Measurements from ENCODE around the gene SSH2. TPM values are rescaled to one million over a fixed set of nuclear protein-coding genes. Genes with fewer than 3 reads are reported as not detected.

Gene SSH2
- total RNA-seq, 1 donor from 2014 or later, result 46.5 TPM

GRCh38 chr17:29956225-29956624 is 26.2 kb upstream of the SSH2 start:
- Mint-ChIP-seq H3K27me3 (ENCODE audit: unreplicated experiment) (peaks cover 2% of the 10 kb centered on the region), H3K36me3 (ENCODE audit: unreplicated experiment) (peaks cover 10% of the 10 kb centered on the region), H3K9me3 (ENCODE audit: unreplicated experiment) (no peaks in the 10 kb centered on the region), H3K27ac (ENCODE audit: unreplicated experiment) (no peak overlapping the region), H3K4me3 (ENCODE audit: unreplicated experiment) (no peak overlapping the region), H3K4me1 (ENCODE audit: low read depth, unreplicated experiment) (no peaks in the 10 kb centered on the region)
- no peak for DNase-seq
- no peak for TF ChIP-seq CTCF (IDR thresholded peaks at IDR 0.05; ENCODE audit: partially characterized antibody, unreplicated experiment)

GRCh38 chr17:29954405-29954804 is 24.4 kb upstream of the SSH2 start:
- Mint-ChIP-seq H3K4me1 (ENCODE audit: low read depth, unreplicated experiment) (no peaks in the 10 kb centered on the region), H3K27ac (ENCODE audit: unreplicated experiment) (no peak overlapping the region), H3K27me3 (ENCODE audit: unreplicated experiment) (peaks cover 3% of the 10 kb centered on the region), H3K4me3 (ENCODE audit: unreplicated experiment) (no peak overlapping the region), H3K36me3 (ENCODE audit: unreplicated experiment) (peaks cover 10% of the 10 kb centered on the region), H3K9me3 (ENCODE audit: unreplicated experiment) (no peaks in the 10 kb centered on the region)
- TF ChIP-seq CTCF (IDR thresholded peaks at IDR 0.05; ENCODE audit: partially characterized antibody, unreplicated experiment), result no peak
- DNase-seq, result no peak

- no peak for DNase-seq
- H3K4me1 Mint-ChIP-seq (ENCODE audit: low read depth, unreplicated experiment), result no peaks in the 10 kb centered on the region
- H3K9me3 Mint-ChIP-seq (ENCODE audit: unreplicated experiment), result no peaks in the 10 kb centered on the region
- peaks cover 3% of the 10 kb centered on the region for H3K27me3 Mint-ChIP-seq (ENCODE audit: unreplicated experiment)
- TF ChIP-seq CTCF (IDR thresholded peaks at IDR 0.05; ENCODE audit: partially characterized antibody, unreplicated experiment), result no peak
- no peak overlapping the region for H3K27ac Mint-ChIP-seq (ENCODE audit: unreplicated experiment)
- no peak overlapping the region for H3K4me3 Mint-ChIP-seq (ENCODE audit: unreplicated experiment)
- H3K36me3 Mint-ChIP-seq (ENCODE audit: unreplicated experiment), result peaks cover 5% of the 10 kb centered on the region
Observed at GRCh38 chr17:29949696-29950095, 19.7 kb upstream of the SSH2 start.

- H3K27me3 Mint-ChIP-seq (ENCODE audit: unreplicated experiment), result peaks cover 3% of the 10 kb centered on the region
- H3K9me3 Mint-ChIP-seq (ENCODE audit: unreplicated experiment), result no peaks in the 10 kb centered on the region
Observed at GRCh38 chr17:29948448-29949215, 18.6 kb upstream of the SSH2 start.

More at GRCh38 chr17:29948448-29949215, 18.6 kb upstream of the SSH2 start:
- DNase-seq, result no peak
- Mint-ChIP-seq H3K27ac (ENCODE audit: unreplicated experiment) (no peak overlapping the region), H3K4me3 (ENCODE audit: unreplicated experiment) (no peak overlapping the region), H3K36me3 (ENCODE audit: unreplicated experiment) (peaks cover 2% of the 10 kb centered on the region), H3K4me1 (ENCODE audit: low read depth, unreplicated experiment) (no peaks in the 10 kb centered on the region)
- TF ChIP-seq CTCF (IDR thresholded peaks at IDR 0.05; ENCODE audit: partially characterized antibody, unreplicated experiment), result no peak
